Measurements from ENCODE around the gene TMEM39B. TPM values are rescaled to one million over a fixed set of nuclear protein-coding genes. Genes with fewer than 3 reads are reported as not detected.
"Not testable (repeated sequence)": the region's sequence is repeated elsewhere in the genome, so short reads cannot be mapped to it uniquely, and the experiment has no call there.

Gene TMEM39B
- total RNA-seq, 4 donors from 2014 or later, result 3.7 to 13.2 (median 7.3) TPM

GRCh38 chr1:32127409-32128198 lies 54.9 kb downstream of the TMEM39B start:
- no peaks in the 10 kb centered on the region for H3K27me3 ChIP-seq
- H3K27ac ChIP-seq, result no peak overlapping the region
- DNase-seq (ENCODE audit: low spot score in 2 of 2), result no peak
- H3K4me1 ChIP-seq, result peaks cover 0 to 37% (median 6%) of the 10 kb centered on the region in 4 donors
- WGBS, 2 donors, result 59 to 70% methylated on average over 4 of the region's 4 CpGs
- no peak overlapping the region for H3K4me3 ChIP-seq
- TF ChIP-seq CTCF (IDR thresholded peaks at IDR 0.05), result no peak
- TF ChIP-seq EP300 (IDR thresholded peaks at IDR 0.05), result no peak
- no peak for TF ChIP-seq POLR2A (IDR thresholded peaks at IDR 0.05)
- no peaks in the 10 kb centered on the region for H3K9me3 ChIP-seq
- peaks cover 0 to 5% (median 0%) of the 10 kb centered on the region in 3 donors for H3K36me3 ChIP-seq

- no peak for DNase-seq (ENCODE audit: low spot score in 2 of 2)
- no peaks in the 10 kb centered on the region for H3K9me3 ChIP-seq
- H3K27ac ChIP-seq, result no peak overlapping the region
- peaks cover 0 to 5% (median 0%) of the 10 kb centered on the region in 3 donors for H3K36me3 ChIP-seq
- no peaks in the 10 kb centered on the region for H3K27me3 ChIP-seq
- H3K4me3 ChIP-seq, result no peak overlapping the region
- H3K4me1 ChIP-seq, result peaks cover 0 to 41% (median 6%) of the 10 kb centered on the region in 4 donors
- WGBS, 2 donors, result 48 to 50% methylated on average over 1 of the region's 1 CpG
- TF ChIP-seq POLR2A (IDR thresholded peaks at IDR 0.05) (no peak), EP300 (IDR thresholded peaks at IDR 0.05) (no peak), CTCF (IDR thresholded peaks at IDR 0.05) (no peak)
Measured at GRCh38 chr1:32128479-32128878, 55.7 kb downstream of the TMEM39B start.

DNA sequence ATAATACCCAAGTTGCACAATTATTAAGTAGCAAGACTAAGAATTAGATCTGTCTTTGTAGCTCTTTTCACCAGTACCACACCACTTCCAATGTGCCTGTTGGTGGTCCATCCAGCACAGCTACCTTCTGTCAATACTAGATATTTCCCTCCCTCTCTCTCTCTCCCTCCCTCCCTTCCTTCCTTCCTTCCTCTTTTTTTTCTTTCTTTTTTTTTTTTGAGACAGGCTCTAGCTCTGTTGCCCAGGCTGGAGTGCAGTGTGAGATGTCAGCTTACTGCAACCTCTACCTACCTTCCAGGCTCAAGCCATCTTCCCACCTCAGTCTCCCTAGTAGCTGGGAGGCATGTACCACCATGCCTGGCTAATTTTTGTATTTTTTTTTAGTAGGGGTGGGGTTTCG lies 56.2 kb downstream of the TMEM39B start:
- H3K36me3 ChIP-seq, result peaks cover 0 to 5% (median 0%) of the 10 kb centered on the region in 3 donors
- WGBS, 2 donors, result 100% methylated on average over 1 of the region's 1 CpG
- H3K27me3 ChIP-seq, result no peaks in the 10 kb centered on the region
- no peak for DNase-seq (ENCODE audit: low spot score in 2 of 2)
- H3K4me1 ChIP-seq, result peaks cover 0 to 45% (median 6%) of the 10 kb centered on the region in 4 donors
- no peaks in the 10 kb centered on the region for H3K9me3 ChIP-seq
- TF ChIP-seq CTCF (IDR thresholded peaks at IDR 0.05) (no peak), EP300 (IDR thresholded peaks at IDR 0.05) (no peak), POLR2A (IDR thresholded peaks at IDR 0.05) (no peak)
- H3K27ac ChIP-seq, result no peak overlapping the region
- H3K4me3 ChIP-seq, result no peak overlapping the region

GRCh38 chr1:32133950-32134280 lies 61.2 kb downstream of the TMEM39B start:
- H3K4me3 ChIP-seq; H3K36me3 ChIP-seq; H3K27me3 ChIP-seq; H3K9me3 ChIP-seq; DNase-seq (ENCODE audit: low spot score in 2 of 2): not testable (repeated sequence)
- WGBS, 2 donors, result 90 to 93% methylated on average over 9 of the region's 9 CpGs
- Histone ChIP-seq H3K4me1 (peaks cover 0 to 28% (median 4%) of the 10 kb centered on the region in 4 donors), H3K27ac (peak overlapping the region in 1 of 4 donors; percentile 65)

DNA sequence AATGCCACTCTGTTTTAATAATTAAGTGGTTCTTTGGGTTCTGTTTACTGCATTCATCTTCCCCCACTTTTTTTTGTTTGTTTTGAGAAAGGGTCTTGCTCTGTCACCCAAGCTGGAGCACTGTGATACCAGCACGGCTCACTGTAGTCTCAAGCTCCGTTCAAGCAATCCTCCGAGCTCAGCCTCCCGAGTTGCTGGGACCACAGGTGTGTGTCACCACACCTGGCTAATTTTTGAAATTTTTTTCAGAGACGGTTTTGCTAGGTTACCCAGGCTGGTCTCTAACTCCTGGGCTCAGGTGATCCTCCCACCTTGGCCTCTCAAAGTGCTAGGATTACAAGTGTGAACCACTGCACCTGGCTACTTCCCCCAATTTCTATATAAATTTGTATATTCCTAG lies 64.4 kb downstream of the TMEM39B start:
- Histone ChIP-seq H3K9me3 (no peaks in the 10 kb centered on the region), H3K4me1 (peaks cover 0 to 34% (median 4%) of the 10 kb centered on the region in 4 donors), H3K27ac (no peak overlapping the region), H3K4me3 (no peak overlapping the region), H3K36me3 (peaks cover 0 to 3% (median 0%) of the 10 kb centered on the region in 3 donors), H3K27me3 (no peaks in the 10 kb centered on the region)
- 98% methylated on average over 5 of the region's 5 CpGs for WGBS, 2 donors
- no peak for TF ChIP-seq POLR2A (IDR thresholded peaks at IDR 0.05)
- TF ChIP-seq CTCF (IDR thresholded peaks at IDR 0.05), result no peak
- TF ChIP-seq EP300 (IDR thresholded peaks at IDR 0.05), result no peak
- DNase-seq (ENCODE audit: low spot score in 2 of 2), result no peak
